GM13977 (cell line): Measurements from ENCODE around the gene ELOVL7.
"Not testable (repeated sequence)": the region's sequence is repeated elsewhere in the genome, so short reads cannot be mapped to it uniquely, and the experiment has no call there.

Experiments used
- DNase-seq: peaks from one replicate; pipeline ENCODE4 v3.0.0; 2012; ENCODE audit warnings: low spot score
- in situ Hi-C: fragments of 300-500 bp; cut with MboI; formaldehyde crosslinking; loops from one replicate; pipeline ENCODE4 v1.12.0; 2022; ENCODE audit warnings: low sequenced_read_pairs, low pct_unique_long_range_greater_than_20kb, mixed read lengths, inconsistent platforms; ENCODE audit not compliant: unreplicated experiment
- TF ChIP-seq, protein P1 (sequence below): IDR thresholded peaks from 2 replicates; pipeline ENCODE4 v1.5.1; 2012; ENCODE audit warnings: mild to moderate bottlenecking, control low read depth; ENCODE audit not compliant: insufficient read depth; ENCODE audit errors: extremely low read depth, missing control alignments

ELOVL7 gene

DNA sequence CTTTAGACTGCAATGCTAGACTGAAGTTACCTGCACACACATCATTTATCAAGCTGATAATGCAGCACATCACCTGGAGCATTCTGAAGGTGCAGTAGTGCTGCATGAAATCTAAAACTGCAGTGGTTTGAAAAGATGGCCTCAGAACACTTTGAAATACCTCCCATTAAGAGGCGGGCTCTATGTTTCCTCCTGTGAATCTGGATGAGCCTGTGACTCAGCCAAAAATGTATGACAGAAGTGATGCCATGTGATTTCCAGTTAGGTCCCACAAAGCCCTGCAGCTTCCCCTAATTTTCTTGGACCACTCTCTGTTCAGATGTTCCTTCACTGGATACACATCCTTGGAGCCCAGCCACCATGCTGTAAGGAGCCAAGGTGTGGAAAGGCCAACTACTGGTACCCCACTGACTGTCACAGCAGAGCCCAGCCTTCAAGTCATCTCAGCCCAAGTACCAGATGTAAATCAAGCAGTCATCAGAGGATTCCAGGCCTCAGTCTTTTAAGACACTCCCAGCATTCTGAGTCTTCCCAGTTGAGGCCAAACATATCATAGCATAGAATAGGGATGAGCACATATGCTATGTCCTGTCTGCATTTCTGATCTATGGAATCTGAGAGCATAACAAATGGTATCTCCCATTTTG, 116.9 kb downstream of the ELOVL7 start:
- TF ChIP-seq, protein P1, sequence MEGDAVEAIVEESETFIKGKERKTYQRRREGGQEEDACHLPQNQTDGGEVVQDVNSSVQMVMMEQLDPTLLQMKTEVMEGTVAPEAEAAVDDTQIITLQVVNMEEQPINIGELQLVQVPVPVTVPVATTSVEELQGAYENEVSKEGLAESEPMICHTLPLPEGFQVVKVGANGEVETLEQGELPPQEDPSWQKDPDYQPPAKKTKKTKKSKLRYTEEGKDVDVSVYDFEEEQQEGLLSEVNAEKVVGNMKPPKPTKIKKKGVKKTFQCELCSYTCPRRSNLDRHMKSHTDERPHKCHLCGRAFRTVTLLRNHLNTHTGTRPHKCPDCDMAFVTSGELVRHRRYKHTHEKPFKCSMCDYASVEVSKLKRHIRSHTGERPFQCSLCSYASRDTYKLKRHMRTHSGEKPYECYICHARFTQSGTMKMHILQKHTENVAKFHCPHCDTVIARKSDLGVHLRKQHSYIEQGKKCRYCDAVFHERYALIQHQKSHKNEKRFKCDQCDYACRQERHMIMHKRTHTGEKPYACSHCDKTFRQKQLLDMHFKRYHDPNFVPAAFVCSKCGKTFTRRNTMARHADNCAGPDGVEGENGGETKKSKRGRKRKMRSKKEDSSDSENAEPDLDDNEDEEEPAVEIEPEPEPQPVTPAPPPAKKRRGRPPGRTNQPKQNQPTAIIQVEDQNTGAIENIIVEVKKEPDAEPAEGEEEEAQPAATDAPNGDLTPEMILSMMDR: no peak
- DNase-seq: no peak
- in situ Hi-C loops: no loop called here

DNA sequence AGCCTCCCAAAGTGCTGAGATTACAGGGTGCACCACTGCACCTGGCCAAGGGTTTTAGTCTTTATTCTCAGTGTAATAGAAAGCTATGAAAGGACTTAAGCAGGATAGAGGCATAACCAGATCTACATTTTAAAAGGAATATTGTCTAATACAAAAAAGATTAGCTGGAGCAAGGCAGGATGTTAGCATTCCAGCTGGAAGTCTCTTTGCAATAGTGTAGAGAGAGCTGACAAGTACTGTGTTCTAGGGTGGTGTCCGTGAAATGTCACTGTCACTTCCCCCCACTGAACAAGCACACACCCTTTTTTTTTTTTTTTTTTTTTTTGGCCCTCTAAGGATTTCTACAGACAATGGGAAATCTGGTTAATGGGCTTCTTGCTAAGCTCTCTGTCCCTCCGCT, 119.9 kb downstream of the ELOVL7 start:
- DNase-seq: no peak
- TF ChIP-seq, protein P1: no peak
- in situ Hi-C loops: no loop called here

DNA sequence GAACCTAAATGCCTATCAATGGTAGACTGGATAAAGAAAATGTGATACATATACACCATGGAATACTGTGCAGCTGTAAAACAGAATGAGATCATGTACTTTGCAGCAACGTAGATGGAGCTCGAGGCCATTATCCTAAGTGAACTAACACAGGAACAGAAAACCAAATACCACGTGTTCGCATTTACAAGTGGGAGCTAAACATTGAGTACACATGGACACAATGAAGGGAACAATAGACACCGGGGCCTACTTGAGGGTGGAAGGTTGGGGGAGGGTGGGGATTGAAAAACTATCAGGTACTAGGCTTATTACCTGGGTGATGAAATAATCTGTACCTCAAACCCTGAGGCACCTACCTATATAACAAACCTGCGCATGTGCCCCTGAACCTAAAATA, 121.7 kb downstream of the ELOVL7 start:
- TF ChIP-seq, protein P1: no peak
- no peak for DNase-seq
- in situ Hi-C loops: no loop called here

DNA sequence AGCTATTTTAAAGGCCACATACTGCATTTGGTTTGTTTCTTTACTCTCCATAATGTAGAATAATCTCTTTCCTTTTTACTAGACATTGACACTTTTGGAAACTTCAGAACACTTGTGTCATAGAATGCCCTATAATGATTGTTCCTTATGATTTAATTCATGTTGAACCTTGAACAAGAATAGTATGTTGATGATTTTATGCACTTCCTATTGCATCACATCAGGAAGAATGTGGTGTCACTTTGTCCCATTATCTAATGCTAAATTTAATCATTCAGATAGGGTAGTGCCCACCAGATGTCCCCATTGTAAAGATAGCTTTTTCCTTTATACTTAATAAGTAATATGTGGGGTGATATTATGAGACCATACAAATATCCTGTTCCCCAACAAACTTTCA, 124.7 kb downstream of the ELOVL7 start:
- no peak for DNase-seq
- TF ChIP-seq, protein P1: no peak
- in situ Hi-C loops: no loop called here

DNA sequence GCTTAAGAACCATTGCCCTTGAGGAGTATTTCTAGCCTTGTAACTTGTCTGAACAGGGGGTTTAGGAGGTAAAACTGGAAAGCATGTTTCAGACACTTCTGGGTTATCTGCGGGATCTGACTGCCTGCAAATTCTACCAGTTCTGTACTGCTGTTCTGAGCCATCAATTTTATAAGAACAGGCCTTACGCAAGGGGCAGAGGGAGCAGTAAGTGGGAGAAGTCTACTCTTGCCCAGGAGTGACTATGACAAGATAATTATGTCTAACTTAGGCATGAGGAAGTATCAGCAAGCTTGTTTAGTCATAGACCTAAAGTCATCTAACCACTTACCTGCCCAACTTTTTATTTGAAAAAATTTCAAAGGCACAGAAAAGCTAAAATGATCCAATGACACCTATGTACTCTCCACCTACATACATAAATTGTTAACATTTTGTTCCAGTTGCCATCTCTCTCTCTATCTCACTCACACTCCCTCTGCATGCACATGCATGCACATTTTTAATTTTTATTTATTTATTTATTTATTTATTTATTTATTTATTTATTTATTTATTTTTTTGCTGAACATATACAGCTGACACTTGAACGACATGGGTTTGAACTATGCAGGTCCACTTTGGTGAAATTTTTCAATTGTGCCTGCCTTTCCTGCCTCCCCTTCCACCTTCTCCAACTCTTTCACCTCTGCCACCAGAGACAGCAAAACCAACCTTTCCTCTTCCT, 125.7 kb downstream of the ELOVL7 start:
- TF ChIP-seq, protein P1: no peak
- DNase-seq: no peak
- in situ Hi-C loops: no loop called here

DNA sequence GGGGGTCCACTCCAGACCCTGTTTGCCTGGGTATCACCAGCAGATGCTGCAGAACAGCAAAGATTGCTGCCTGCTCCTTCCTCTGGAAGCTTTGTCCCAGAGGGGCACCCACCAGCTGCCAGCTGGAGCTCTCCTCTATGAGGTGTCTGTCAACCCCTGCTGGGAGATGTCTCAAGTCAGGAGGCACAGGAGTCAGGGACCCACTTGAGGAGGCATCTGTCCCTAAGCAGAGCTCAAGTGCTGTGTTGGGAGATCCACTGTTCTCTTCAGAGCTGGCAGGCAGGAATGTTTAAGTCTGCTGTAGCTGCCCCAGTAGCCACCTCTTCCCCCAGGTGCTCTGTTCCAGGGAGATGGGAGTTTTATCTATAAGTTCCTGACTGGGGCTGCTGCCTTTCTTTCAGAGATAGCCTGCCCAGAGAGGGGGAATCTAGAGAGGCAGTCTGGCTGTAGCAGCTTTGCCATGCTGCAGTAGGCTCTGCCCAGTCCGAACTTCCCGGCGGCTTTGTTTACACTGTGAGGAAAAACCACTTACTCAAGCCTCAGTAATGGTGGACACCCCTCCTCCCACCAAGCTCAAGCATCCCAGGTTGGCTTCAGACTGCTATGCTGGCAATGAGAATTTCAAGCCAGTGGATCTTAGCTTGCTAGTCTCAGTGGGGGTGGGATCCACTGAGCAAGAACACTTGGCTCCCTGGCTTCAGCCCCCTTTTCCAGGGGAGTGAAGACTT, 128.7 kb downstream of the ELOVL7 start:
- DNase-seq, in situ Hi-C loops: not testable (repeated sequence)

DNA sequence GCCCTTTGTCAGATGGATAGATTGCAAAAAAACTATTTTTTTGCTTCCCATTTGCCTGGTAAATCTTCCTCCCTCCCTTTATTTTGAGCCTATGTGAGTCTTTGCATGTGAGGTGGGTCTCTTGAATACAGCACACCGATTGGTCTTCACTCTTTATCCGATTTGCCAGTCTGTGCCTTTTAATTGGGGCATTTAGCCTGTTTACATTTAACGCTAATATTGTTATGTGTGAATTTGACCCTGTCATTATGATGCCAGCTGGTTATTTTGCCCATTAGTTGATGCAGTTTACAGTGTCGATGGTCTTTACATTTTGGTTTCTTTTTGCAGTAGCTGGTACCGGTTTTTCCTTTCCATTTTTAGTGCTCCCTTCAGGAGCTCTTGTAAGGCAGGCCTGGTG, 131.1 kb downstream of the ELOVL7 start:
- in situ Hi-C loops: no loop called here
- DNase-seq: no peak
- TF ChIP-seq, protein P1: no peak

DNA sequence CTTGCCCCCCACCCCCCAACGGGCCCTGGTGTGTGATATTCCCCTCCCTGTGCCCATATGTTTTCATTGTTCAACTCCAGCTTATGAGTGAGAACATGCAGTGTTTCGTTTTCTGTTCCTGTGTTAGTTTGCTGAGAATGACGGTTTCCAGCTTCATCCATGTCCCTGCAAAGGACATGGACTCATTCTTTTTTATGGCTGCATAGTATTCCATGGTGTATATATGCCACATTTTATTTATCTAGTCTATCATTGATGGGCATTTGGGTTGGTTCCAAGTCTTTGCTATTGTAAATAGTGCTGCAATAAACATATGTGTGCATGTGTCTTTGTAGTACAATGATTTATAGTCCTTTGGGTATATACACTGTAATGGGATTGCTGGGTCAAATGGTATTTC, 132.2 kb downstream of the ELOVL7 start:
- in situ Hi-C loops, DNase-seq: not testable (repeated sequence)
